ENCODE data around the gene SNX13.

Gene SNX13

GRCh38 chr7:17807242-17807641 lies 133.1 kb downstream of the SNX13 start:
- Histone ChIP-seq H3K4me3 (ENCODE audit: low read depth in 1 of 2, low read length in 1 of 2) (no peak overlapping the region), H3K9me3 (no peaks in the 10 kb centered on the region), H3K27ac (no peak overlapping the region), H3K27me3 (no peaks in the 10 kb centered on the region), H3K36me3 (peaks cover 29% of the 10 kb centered on the region), H3K4me1 (ENCODE audit: control insufficient read depth in 1 of 2, insufficient read depth in 1 of 2, low read depth in 1 of 2, low read length in 1 of 2) (no peaks in the 10 kb centered on the region)
- TF ChIP-seq CTCF (IDR thresholded peaks at IDR 0.05): no peak

GRCh38 chr7:17806631-17807030 lies 133.7 kb downstream of the SNX13 start:
- Histone ChIP-seq H3K27ac (no peak overlapping the region), H3K27me3 (no peaks in the 10 kb centered on the region), H3K9me3 (no peaks in the 10 kb centered on the region), H3K4me1 (ENCODE audit: control insufficient read depth in 1 of 2, insufficient read depth in 1 of 2, low read depth in 1 of 2, low read length in 1 of 2) (no peaks in the 10 kb centered on the region), H3K4me3 (ENCODE audit: low read depth in 1 of 2, low read length in 1 of 2) (no peak overlapping the region), H3K36me3 (peaks cover 35% of the 10 kb centered on the region)
- TF ChIP-seq CTCF (IDR thresholded peaks at IDR 0.05): no peak

GRCh38 chr7:17802056-17802455 lies 138.2 kb downstream of the SNX13 start:
- no peak for TF ChIP-seq CTCF (IDR thresholded peaks at IDR 0.05)
- Histone ChIP-seq H3K27me3 (no peaks in the 10 kb centered on the region), H3K36me3 (peaks cover 71% of the 10 kb centered on the region), H3K9me3 (no peaks in the 10 kb centered on the region), H3K4me1 (ENCODE audit: control insufficient read depth in 1 of 2, insufficient read depth in 1 of 2, low read depth in 1 of 2, low read length in 1 of 2) (no peaks in the 10 kb centered on the region), H3K4me3 (ENCODE audit: low read depth in 1 of 2, low read length in 1 of 2) (no peak overlapping the region), H3K27ac (no peak overlapping the region)

- Histone ChIP-seq H3K9me3 (no peaks in the 10 kb centered on the region), H3K27ac (no peak overlapping the region), H3K4me3 (ENCODE audit: low read depth in 1 of 2, low read length in 1 of 2) (no peak overlapping the region), H3K36me3 (peaks cover 50% of the 10 kb centered on the region), H3K27me3 (no peaks in the 10 kb centered on the region), H3K4me1 (ENCODE audit: control insufficient read depth in 1 of 2, insufficient read depth in 1 of 2, low read depth in 1 of 2, low read length in 1 of 2) (no peaks in the 10 kb centered on the region)
- TF ChIP-seq CTCF (IDR thresholded peaks at IDR 0.05): no peak
Observed at GRCh38 chr7:17792075-17792936, 148.0 kb downstream of the SNX13 start.

- Histone ChIP-seq H3K4me1 (ENCODE audit: control insufficient read depth in 1 of 2, insufficient read depth in 1 of 2, low read depth in 1 of 2, low read length in 1 of 2) (no peaks in the 10 kb centered on the region), H3K36me3 (peaks cover 12% of the 10 kb centered on the region), H3K9me3 (no peaks in the 10 kb centered on the region), H3K4me3 (ENCODE audit: low read depth in 1 of 2, low read length in 1 of 2) (no peak overlapping the region), H3K27me3 (no peaks in the 10 kb centered on the region), H3K27ac (no peak overlapping the region)
- TF ChIP-seq CTCF (IDR thresholded peaks at IDR 0.05): no peak
Observed at GRCh38 chr7:17787257-17787656, 153.0 kb downstream of the SNX13 start.

All from neutrophil (primary cell).